Aortic smooth muscle cell (primary cell): Measurements from ENCODE around the gene TARM1. TPM values are rescaled to one million over a fixed set of nuclear protein-coding genes. Genes with fewer than 3 reads are reported as not detected.

Source experiments
- total RNA-seq: library from RNA; depleted of rRNA; stranded (reverse); fragments of >200 nt; gene quantifications from 2 replicates; pipeline ENCODE4 v1.2.3, GENCODE V29; 2014

TARM1 gene
- not detected in 2 replicates for total RNA-seq

DNA sequence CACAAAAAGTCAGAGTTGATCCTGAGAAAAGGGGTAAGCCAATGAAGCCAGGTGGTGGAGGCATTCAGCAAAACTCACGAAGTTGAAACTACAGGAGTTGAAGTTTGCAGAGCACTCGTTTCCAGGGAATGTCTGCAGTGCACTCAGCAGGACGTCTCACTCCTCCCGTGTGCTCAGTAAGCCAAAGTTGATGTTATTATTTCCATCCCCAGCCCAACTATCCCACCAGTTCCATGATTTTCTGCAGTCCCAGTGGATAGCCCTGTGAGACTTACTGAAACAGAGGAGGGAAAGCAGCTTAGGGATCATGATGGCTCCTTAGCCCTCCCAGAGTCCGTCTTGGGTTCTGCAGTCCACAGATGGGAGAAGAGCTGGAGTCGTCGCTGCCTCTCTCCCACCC lies at the start of gene TARM1:
TARM1 (minus strand) TSS at position 334 of the 400 bp plus-strand sequence; CDS start at position 309, 25 bp downstream.

DNA sequence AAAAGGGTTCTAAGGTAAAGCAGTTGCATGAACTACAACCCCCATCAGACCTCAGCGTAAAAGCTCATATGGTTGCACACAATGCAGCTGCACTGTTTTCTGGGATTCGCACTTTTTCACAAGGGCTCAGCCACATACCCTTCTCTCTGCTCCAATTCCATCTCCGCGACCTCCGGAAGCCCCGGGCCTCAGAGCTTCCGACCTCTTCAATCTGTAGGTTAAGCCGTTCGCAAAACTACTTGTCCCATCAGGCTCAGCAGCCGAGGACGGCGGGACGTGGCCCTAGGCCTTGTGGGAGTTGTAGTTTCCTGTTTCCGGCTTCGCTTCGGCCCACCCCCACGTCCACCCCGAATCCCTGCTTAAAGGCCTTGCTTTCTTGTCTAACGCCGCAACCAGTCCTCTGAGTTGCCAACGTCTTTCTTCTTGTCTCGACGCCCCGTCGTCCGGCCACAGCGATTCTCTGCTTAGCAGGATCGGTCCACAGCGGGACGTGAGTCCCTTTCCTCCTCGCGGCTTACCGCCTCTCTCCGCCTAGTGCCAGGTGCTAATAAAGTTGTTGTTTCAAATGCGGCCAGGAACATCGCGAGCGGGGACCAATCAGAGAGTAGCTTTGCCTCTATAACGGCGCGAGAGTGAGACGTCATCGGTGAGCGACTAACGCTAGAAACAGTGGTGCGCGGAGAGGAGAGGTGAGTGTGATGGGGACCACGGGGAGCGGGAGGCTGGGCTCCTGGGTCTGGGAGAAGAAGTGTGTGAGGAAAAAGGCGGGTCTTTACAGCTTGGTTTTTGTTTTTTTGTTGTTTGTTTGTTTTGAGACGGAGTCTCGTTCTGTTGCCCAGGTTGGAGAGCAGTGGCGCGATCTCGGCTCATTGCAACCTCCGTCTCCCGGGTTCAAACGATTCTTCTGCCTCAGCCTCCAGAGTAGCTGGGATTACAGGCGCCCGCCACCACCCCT lies 34.2 kb upstream of the TARM1 start, which contains the start of the genes PRPF31 and TFPT:
PRPF31 (plus strand) TSS at position 646 of the 955 bp plus-strand sequence. CDS start 2,525 bp downstream, outside the sequence.
TFPT (minus strand) TSS at position 549 of the 955 bp plus-strand sequence; CDS start at position 161, 388 bp downstream.

DNA sequence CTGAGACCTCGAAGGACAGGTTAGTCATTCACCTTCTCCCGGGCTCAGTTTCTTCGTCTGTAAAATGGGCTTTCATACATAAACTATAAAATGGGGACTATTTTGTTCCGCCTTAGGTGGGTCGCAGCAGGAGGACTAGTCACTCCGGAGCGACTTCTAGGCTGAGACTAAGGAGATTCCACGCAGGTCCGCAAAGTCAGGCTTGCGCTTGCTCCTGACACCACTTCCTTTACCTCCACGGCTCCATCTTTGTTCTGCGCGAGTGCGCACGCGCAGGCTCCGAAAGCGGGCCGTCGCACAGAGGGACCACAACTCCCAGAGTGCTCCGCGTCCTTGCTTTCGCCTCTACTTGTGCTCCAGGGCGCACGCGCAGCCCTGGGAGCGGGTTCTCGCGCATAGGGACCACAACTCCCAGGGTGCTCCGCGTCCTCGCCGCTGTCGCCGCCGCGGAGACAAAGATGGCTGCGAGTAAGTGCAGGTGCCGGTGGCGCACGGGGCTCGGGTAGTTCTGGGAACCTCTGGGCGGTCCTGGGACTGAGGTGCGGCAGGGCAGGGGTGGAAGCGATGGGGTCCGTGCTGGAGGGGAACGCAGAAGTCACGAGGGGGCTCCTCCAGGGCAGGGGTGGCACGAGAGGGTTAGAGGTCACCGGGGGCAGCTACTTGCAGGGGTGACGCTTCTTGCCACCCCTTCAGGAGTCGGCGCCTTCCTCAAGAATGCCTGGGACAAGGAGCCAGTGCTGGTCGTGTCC lies 21.4 kb upstream of the TARM1 start, which contains the start of gene NDUFA3:
NDUFA3 (plus strand) TSS at position 435 of the 749 bp plus-strand sequence; CDS start at position 459, 24 bp downstream.

DNA sequence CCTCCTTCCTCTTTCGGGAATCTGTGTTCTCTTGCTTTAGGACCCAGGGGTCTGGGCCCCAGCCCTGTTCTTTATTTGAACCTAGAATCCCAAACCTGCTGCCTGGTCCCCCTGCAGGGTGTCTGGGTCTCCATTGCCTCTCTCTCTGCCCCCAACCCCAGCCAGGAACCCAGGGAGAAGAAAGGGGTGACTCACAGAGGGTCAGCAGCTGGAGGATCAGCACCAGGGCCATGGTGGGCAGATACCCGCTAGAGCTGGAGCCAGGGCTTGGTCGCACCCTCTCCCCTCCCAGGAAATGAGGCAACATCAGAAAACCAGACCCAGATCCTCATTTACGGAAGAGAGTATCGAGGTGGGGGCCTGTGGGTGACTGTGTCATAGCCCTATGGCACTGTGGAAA lies 19.4 kb upstream of the TARM1 start, which contains the start of gene OSCAR:
OSCAR (minus strand) TSS at position 243 of the 400 bp plus-strand sequence; CDS start at position 232, 11 bp downstream.

DNA sequence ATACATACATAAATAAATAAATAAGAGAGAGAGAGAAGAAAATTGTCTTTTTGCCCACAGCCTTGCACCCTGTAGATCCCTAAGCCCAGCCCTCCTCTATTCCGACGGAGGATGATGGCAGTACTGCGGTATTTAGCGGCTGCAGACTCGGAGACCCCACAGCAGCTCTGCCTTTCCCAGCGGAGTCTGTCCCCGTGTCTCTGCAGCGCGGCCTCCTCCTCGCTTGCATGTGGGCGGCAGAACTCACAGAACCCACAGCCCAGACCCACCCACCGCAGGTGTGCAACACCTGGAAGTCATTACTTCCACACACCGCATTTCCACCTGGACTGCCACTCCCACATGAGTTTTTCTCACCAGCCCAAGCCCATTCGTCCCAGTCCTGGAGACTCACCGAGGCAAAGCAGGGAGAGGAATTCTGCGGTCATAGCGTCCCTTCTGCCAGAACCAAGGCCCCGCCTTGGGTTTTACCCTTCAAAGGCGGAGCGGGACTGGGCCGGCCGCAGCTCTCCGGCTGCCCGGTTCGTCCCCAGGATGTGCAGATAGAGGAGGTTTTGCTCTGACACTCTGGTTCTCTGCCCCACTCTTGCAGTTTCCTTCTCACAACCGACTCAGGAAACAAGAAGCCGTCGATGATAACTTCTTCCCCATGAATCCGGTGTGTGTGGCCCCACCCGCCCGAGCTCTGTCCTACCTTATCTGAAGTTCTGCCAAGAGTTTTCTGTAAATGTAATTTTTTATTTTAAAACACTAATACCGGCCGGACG lies 17.6 kb downstream of the TARM1 start, which contains the start of gene VSTM1:
VSTM1 (minus strand) TSS at position 548 of the 767 bp plus-strand sequence; CDS start at position 428, 120 bp downstream.

Other genes with a start within 250 kb of the TARM1 start
- gene MYADM, start 213.5 kb downstream of the TARM1 start, total RNA-seq, result 8.6 and 16.4 TPM in 2 replicates
- 0.19 and 0.26 TPM in 2 replicates for gene PRKCG, start 199.2 kb downstream of the TARM1 start, total RNA-seq
- gene CACNG7, start 172.1 kb downstream of the TARM1 start, total RNA-seq, result 0.13 and 0.75 TPM in 2 replicates
- 0.12 and 0.26 TPM in 2 replicates for gene CACNG8, start 118.4 kb downstream of the TARM1 start, total RNA-seq
- 0.37 and 0.53 TPM in 2 replicates for gene CACNG6, start 89.7 kb downstream of the TARM1 start, total RNA-seq
- not detected in 2 replicates for gene VSTM1, start 17.5 kb downstream of the TARM1 start, total RNA-seq
- gene OSCAR, start 19.4 kb upstream of the TARM1 start, total RNA-seq, result 0.06 and 0.13 TPM in 2 replicates
- 19.5 and 23.3 TPM in 2 replicates for gene NDUFA3, start 21.5 kb upstream of the TARM1 start, total RNA-seq
- 20.6 and 26.0 TPM in 2 replicates for gene TFPT, start 34.3 kb upstream of the TARM1 start, total RNA-seq
- 54.7 and 58.1 TPM in 2 replicates for gene PRPF31, start 34.4 kb upstream of the TARM1 start, total RNA-seq
- gene CNOT3, start 56.4 kb upstream of the TARM1 start, total RNA-seq, result 11.0 and 15.3 TPM in 2 replicates
- gene LENG1, start 78.4 kb upstream of the TARM1 start, total RNA-seq, result 7.3 and 7.9 TPM in 2 replicates
- gene TMC4, start 91.8 kb upstream of the TARM1 start, total RNA-seq, result 0.31 TPM in 1 of 2 replicates, not detected in the other
- gene MBOAT7, start 108.2 kb upstream of the TARM1 start, total RNA-seq, result 22.6 and 24.0 TPM in 2 replicates
- 38.7 and 39.7 TPM in 2 replicates for gene TSEN34, start 109.9 kb upstream of the TARM1 start, total RNA-seq
- gene RPS9, start 119.5 kb upstream of the TARM1 start, total RNA-seq, result 2,262 and 2,314 TPM in 2 replicates
- gene LILRB3, start 141.6 kb upstream of the TARM1 start, total RNA-seq, result not detected in 2 replicates
- gene LILRA6, start 161.4 kb upstream of the TARM1 start, total RNA-seq, result not detected in 2 replicates
- not detected in 2 replicates for gene LILRB5, start 175.9 kb upstream of the TARM1 start, total RNA-seq
- not detected in 2 replicates for gene LILRB2, start 199.7 kb upstream of the TARM1 start, total RNA-seq
- not detected in 2 replicates for gene LILRA5, start 231.8 kb upstream of the TARM1 start, total RNA-seq